ENCODE data around the gene CDH13.

Gene CDH13

DNA sequence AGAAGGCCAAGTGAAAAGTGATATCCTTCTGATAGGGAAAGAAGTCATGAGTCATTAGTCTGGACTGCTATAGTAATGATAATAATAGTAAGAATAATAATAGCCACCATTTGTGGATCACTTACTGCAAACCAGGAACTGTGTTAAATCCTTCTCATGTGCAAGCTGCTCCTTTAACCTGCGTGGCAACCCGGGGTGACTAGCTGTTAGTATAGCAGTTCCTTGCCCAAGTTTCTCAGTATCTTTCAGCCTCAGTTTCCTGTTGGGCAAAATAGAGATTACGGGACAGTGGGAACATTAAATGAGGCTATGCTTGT lies 129.5 kb downstream of the CDH13 start:
- no peak for DNase-seq (ENCODE audit: extremely low read depth, insufficient read length)
- TF ChIP-seq, protein P1, sequence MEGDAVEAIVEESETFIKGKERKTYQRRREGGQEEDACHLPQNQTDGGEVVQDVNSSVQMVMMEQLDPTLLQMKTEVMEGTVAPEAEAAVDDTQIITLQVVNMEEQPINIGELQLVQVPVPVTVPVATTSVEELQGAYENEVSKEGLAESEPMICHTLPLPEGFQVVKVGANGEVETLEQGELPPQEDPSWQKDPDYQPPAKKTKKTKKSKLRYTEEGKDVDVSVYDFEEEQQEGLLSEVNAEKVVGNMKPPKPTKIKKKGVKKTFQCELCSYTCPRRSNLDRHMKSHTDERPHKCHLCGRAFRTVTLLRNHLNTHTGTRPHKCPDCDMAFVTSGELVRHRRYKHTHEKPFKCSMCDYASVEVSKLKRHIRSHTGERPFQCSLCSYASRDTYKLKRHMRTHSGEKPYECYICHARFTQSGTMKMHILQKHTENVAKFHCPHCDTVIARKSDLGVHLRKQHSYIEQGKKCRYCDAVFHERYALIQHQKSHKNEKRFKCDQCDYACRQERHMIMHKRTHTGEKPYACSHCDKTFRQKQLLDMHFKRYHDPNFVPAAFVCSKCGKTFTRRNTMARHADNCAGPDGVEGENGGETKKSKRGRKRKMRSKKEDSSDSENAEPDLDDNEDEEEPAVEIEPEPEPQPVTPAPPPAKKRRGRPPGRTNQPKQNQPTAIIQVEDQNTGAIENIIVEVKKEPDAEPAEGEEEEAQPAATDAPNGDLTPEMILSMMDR (IDR thresholded peaks at IDR 0.05; ENCODE audit: insufficient read depth, low read length, poor library complexity, severe bottlenecking), result no peak
- Histone ChIP-seq H3K27me3 (replicated peaks; ENCODE audit: control insufficient read depth, insufficient read depth, low read length) (no peaks in the 10 kb centered on the region), H3K36me3 (ENCODE audit: control insufficient read depth, insufficient read depth, low read length) (no peaks in the 10 kb centered on the region), H3K4me3 (replicated peaks; ENCODE audit: low read depth, low read length) (no peak overlapping the region)

DNA sequence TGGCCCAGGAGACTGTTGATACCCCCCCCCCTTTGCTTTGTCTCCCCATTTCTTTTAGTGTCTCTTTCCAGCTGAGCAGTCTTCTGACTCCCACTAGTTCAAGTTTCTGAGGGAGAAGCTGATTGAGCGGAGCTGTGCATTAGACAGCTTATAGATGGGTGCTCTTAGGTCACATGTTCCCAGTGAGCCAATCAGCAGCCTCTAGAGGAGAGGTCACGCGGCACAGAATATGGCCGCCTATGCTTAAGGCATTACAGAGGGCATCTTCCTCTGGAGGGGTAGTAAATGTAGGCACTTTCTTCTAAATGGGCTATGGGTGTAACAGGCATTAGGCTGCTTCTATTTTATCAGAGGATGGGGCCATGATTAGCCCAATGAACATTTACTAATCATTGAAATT lies 131.6 kb downstream of the CDH13 start:
- no peak for DNase-seq (ENCODE audit: extremely low read depth, insufficient read length)
- no peaks in the 10 kb centered on the region for H3K27me3 ChIP-seq (replicated peaks; ENCODE audit: control insufficient read depth, insufficient read depth, low read length)
- TF ChIP-seq, protein P1 (IDR thresholded peaks at IDR 0.05; ENCODE audit: insufficient read depth, low read length, poor library complexity, severe bottlenecking), result no peak
- H3K36me3 ChIP-seq (ENCODE audit: control insufficient read depth, insufficient read depth, low read length), result no peaks in the 10 kb centered on the region
- H3K4me3 ChIP-seq (replicated peaks; ENCODE audit: low read depth, low read length), result no peak overlapping the region

DNA sequence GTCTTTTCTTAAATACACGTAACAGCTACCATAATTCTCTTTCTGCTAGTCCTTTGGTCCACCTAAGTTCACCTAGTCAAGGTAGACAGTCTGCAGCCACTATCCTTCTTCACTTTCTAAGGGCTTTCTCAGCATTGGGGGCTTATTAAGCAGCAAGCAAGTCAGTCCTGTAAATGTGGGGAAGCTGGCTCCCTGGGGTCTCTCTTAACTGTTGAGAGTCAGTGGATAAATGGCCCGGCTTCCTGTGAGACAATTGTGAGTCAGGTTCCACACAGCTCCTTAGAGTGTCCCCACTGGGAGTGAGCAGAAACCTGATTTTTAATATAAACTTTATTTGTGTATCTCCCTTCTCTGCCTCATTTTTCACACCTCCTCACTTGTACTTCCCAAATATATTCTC lies 132.1 kb downstream of the CDH13 start:
- H3K36me3 ChIP-seq (ENCODE audit: control insufficient read depth, insufficient read depth, low read length), result no peaks in the 10 kb centered on the region
- TF ChIP-seq, protein P1 (IDR thresholded peaks at IDR 0.05; ENCODE audit: insufficient read depth, low read length, poor library complexity, severe bottlenecking), result no peak
- H3K4me3 ChIP-seq (replicated peaks; ENCODE audit: low read depth, low read length), result no peak overlapping the region
- no peak for DNase-seq (ENCODE audit: extremely low read depth, insufficient read length)
- H3K27me3 ChIP-seq (replicated peaks; ENCODE audit: control insufficient read depth, insufficient read depth, low read length), result no peaks in the 10 kb centered on the region

DNA sequence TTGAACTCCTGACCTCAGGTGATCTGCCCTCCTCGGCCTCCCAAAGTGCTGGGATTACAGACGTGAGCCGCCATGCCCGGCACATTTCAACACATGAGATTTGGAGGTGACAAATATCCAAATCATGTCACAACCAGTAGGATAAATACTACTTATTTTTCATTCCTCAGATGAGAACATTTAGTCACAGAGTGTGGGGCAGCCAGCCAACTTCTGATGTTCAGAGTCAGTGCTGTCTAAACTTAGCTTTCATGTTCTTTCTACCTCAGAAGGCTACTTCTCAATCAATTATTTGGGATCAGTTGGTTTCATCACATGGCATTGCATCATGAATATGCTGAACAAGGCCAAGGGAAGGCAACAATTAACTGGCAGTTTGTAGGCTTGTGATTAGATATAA lies 134.5 kb downstream of the CDH13 start:
- H3K36me3 ChIP-seq (ENCODE audit: control insufficient read depth, insufficient read depth, low read length), result no peaks in the 10 kb centered on the region
- H3K27me3 ChIP-seq (replicated peaks; ENCODE audit: control insufficient read depth, insufficient read depth, low read length), result no peaks in the 10 kb centered on the region
- TF ChIP-seq, protein P1 (IDR thresholded peaks at IDR 0.05; ENCODE audit: insufficient read depth, low read length, poor library complexity, severe bottlenecking), result no peak
- H3K4me3 ChIP-seq (replicated peaks; ENCODE audit: low read depth, low read length), result no peak overlapping the region
- no peak for DNase-seq (ENCODE audit: extremely low read depth, insufficient read length)

DNA sequence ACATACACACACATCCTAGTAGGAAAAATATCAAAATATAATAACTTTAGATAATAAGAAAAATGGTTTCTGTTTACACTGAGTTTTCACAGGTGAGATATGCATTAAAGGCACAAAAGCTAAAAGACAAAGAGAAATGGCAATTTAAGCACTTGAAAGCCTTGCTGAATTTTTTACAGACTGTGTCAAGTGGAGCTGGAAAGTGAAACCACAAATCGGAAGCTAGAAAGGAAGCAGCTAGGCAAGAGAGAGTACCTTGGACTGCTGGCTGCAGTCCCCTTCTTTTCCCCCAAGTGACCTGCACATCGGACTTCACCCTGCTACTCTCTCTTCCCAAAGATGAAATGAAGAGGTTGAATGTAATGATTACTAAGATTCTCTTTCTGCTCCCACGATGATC lies 135.1 kb downstream of the CDH13 start:
- TF ChIP-seq, protein P1 (IDR thresholded peaks at IDR 0.05; ENCODE audit: insufficient read depth, low read length, poor library complexity, severe bottlenecking), result no peak
- H3K36me3 ChIP-seq (ENCODE audit: control insufficient read depth, insufficient read depth, low read length), result no peaks in the 10 kb centered on the region
- no peak overlapping the region for H3K4me3 ChIP-seq (replicated peaks; ENCODE audit: low read depth, low read length)
- DNase-seq (ENCODE audit: extremely low read depth, insufficient read length), result no peak
- H3K27me3 ChIP-seq (replicated peaks; ENCODE audit: control insufficient read depth, insufficient read depth, low read length), result no peaks in the 10 kb centered on the region

DNA sequence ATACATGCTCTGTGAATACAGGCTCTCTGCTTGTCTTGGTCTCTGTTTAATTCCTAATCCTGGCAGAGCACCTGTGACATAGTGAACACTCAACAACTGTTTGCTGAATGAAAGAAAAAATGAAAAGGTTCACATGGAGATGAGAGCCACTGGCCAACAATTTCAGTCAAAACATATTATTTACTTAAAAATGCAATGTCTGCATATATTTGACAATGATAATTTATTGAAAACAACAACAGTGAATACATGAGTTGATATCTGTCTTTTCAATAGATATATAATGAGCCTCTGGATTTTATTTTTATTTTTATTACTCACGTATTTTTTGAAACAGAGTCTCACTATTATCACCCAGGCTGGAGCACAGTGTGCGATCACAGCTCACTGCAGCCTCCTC lies 136.6 kb downstream of the CDH13 start:
- DNase-seq (ENCODE audit: extremely low read depth, insufficient read length), result no peak
- Histone ChIP-seq H3K36me3 (ENCODE audit: control insufficient read depth, insufficient read depth, low read length) (no peaks in the 10 kb centered on the region), H3K4me3 (replicated peaks; ENCODE audit: low read depth, low read length) (no peak overlapping the region), H3K27me3 (replicated peaks; ENCODE audit: control insufficient read depth, insufficient read depth, low read length) (peaks cover 3% of the 10 kb centered on the region)
- TF ChIP-seq, protein P1 (IDR thresholded peaks at IDR 0.05; ENCODE audit: insufficient read depth, low read length, poor library complexity, severe bottlenecking), result no peak
